NB4 (cell line): ENCODE results near the gene TYMP.

Experiments
- DNase-seq: peaks from one replicate; pipeline ENCODE4 v3.0.0; 2010; ENCODE audit warnings: low read depth
- H3K4me3 ChIP-seq: one replicate; pipeline ENCODE4 v1.5.1; 2011; ENCODE audit warnings: mild to moderate bottlenecking, low read depth, low read length, moderate library complexity
- CTCF ChIP-seq: IDR thresholded peaks from one replicate; pipeline ENCODE4 v1.5.1; 2012; ENCODE audit warnings: low read depth, low read length
- MAX ChIP-seq: IDR thresholded peaks from 2 replicates; pipeline ENCODE4 v1.6.1; 2011; ENCODE audit warnings: low read depth, low read length
- MYC ChIP-seq: IDR thresholded peaks from 2 replicates; pipeline ENCODE4 v1.6.1; 2011; ENCODE audit warnings: low read depth, low read length
- POLR2A ChIP-seq: IDR thresholded peaks from 2 replicates; pipeline ENCODE4 v1.6.1; 2011; ENCODE audit warnings: mild to moderate bottlenecking; ENCODE audit not compliant: insufficient read length; ENCODE audit errors: extremely low read depth

TYMP gene

DNA sequence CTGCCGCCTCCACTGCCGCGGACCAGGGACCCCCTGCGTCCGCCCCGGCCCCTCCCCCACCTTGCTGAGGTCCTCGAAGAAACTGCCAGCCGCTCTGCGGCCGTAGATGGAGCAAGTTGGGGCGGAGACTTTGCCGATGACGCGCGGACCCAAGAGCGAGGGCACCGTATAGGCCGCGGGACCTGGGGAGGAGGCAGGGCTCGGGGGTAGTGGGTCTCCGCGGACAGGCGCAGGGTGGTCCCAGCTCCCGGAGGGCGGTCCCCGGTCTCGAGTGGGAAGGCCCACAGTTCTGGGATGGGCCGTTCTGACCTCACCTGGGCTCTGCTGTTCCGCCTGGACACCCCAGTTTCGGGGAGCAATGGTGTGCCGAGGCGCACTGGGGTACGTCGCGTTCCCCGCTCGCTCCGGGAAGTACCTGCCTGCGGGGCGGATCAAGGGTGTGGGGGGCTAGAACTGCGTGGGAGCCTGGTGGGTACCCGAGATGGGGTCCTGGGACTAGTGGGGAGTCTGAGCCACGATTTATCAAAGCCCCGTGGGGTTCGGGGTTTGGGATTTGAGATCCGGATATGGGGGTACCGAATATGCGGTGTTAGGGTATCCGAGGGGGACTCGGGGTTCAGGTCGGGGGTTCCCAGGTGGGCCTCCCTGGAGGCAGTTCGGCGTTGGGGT is 1.2 kb upstream of the TYMP start:
- peak; percentile 93 for DNase-seq
- peak overlapping the region; percentile 73 for H3K4me3 ChIP-seq
- TF ChIP-seq POLR2A (peak; percentile 61), CTCF (no peak), MAX (0 out of 2 replicates have a peak, but pooled peaks have one; percentile 11), MYC (no peak)

DNA sequence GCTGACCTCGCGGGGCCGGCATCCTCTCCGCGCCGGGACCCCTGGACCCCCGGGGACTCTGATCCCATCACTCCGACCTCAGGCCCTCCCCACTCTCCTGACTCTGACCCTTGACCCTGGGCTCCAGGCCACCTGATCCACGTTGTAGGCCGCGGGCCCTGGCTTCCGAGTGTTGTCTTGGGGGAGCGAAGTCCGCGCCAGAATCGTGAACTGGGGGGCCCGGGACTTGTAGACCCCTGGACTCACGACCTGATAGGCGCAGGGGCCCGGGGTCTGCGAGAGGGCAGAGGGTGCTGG is 716 bp upstream of the TYMP start:
- no peak for TF ChIP-seq MYC
- no peak for TF ChIP-seq CTCF
- no peak for TF ChIP-seq POLR2A
- TF ChIP-seq MAX, result no peak
- peak overlapping the region; percentile 64 for H3K4me3 ChIP-seq
- no peak for DNase-seq

DNA sequence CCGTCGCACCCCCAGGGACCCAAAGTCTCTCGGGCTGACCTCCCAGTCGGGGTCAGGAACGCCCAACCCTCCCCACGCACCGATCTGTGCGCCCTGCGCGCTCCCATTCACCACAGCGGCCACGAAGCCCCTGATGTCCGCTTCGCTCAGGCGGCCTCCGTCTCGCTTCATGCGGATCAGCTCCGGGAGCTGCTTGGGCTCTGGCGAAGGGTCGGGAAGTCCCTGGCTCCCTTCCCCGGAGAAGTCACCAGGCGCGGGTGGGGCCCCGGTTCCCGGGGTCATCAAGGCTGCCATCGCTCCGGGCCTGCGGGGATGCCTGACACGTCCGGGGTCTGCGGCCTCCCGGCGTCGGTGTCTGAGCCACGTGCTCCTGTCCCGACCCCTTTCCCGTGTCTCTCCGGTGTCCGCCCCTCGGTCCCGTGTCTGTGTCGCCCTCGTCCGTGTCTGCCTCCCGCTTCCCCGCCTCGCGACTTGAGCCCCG is 356 bp downstream of the TYMP start:
- TF ChIP-seq CTCF (no peak), MYC (no peak), POLR2A (no peak), MAX (no peak)
- DNase-seq, result no peak
- no peak overlapping the region for H3K4me3 ChIP-seq

DNA sequence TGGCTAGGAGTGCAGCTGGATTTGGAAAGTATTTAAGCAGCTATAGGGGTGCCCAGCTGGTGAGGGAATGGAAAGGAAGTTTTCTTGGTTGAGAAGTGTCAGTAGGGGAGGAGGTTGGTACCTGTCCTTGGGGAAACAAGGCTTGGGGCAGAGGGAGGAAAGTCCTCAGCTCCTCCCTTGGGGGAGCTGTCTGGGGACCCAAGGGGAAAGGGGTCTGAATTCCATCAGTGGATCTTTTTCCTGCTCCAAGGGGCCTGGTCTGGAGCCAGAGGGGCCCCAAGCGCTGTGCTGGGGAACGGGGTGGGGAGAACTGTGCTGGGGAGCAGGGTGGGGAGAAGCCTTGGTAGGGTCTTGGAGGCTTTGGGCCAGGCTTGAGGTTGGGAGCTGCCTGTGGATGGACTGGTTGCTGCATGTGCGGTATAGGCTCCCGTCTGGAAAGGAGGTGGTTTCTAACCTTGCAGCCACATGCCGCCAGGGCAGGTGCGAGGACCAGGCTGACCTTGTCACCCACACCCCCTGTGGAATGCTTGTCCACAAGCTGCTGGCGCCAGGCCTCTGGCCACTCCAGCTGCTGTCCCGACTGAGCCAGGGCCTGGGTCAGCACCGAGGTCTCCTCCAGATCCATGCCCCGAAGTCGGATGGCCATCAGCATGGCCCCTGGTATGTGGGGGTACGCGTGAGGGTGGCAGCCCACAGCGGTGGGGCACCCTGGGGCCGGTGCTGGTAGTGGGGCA is 963 bp downstream of the TYMP start:
- TF ChIP-seq CTCF (no peak), POLR2A (no peak), MYC (no peak), MAX (no peak)
- no peak overlapping the region for H3K4me3 ChIP-seq
- peak; percentile 47 for DNase-seq

DNA sequence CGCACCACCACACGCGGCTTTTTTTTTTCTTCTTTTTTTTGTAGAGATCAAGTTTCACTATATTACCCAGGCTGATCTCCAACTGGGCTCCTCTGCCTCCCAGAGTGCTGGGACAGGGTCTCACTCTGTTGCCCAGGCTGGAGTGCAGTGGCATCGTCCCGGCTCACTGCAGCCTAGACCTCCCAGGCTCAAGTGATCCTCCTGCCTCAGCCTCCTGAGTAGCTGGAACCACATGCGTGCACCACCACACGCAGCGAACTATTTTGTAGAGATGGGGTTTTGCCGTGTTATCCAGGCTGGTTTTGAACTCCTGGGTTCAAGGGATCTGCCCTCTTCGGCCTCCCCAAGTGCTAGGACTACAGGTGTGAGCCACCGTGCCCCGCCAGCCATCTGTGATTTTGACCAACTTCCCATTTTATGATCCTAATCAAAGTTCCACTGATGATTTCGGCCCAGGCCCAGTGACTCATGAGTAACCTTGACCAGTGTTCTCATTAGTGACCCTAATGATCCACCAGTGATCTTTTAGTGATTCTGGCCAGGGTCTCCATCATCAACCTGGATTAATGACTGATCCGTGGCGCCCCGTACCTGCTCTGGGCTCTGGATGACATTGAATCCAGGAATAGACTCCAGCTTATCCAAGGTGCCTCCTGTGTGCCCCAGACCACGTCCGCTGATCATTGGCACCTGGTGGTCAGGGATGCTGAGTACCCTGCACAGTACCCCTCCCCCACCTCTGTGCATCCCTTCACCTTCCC is 1.7 kb downstream of the TYMP start:
- TF ChIP-seq POLR2A (no peak), MAX (no peak), CTCF (no peak), MYC (no peak)
- no peak overlapping the region for H3K4me3 ChIP-seq
- no peak for DNase-seq
